T-helper 1 cell (primary cell): ENCODE data around the gene LSM7.

Experiments used
- DNase-seq, 5 donors: peaks; one replicate each; pipeline ENCODE4 v3.0.0-alpha.2; 2012 to 2020

Gene LSM7

GRCh38 chr19:2338055-2338615, 9.7 kb upstream of the LSM7 start:
- DNase-seq = no peak

- no peak for DNase-seq
Observed at GRCh38 chr19:2337329-2337707, 8.9 kb upstream of the LSM7 start.

GRCh38 chr19:2336528-2337328, 8.3 kb upstream of the LSM7 start:
- DNase-seq = no peak

GRCh38 chr19:2335848-2336247, 7.5 kb upstream of the LSM7 start:
- DNase-seq = no peak

- DNase-seq = no peak
Observed at GRCh38 chr19:2334986-2335846, 6.8 kb upstream of the LSM7 start.

GRCh38 chr19:2334426-2334825, 6.0 kb upstream of the LSM7 start:
- no peak for DNase-seq

GRCh38 chr19:2333807-2334211, 5.4 kb upstream of the LSM7 start:
- DNase-seq = no peak

GRCh38 chr19:2333027-2333806, 4.8 kb upstream of the LSM7 start:
- DNase-seq = no peak

- peak in 3 of 5 donors; percentile 13 to 46 (median 35) for DNase-seq
Observed at GRCh38 chr19:2332341-2333026, 4.1 kb upstream of the LSM7 start.

GRCh38 chr19:2331601-2332246, 3.3 kb upstream of the LSM7 start:
- DNase-seq = no peak

- DNase-seq = no peak
Observed at GRCh38 chr19:2330632-2331284, 2.4 kb upstream of the LSM7 start.

- DNase-seq = no peak
Observed at GRCh38 chr19:2330255-2330631, 1.9 kb upstream of the LSM7 start.

GRCh38 chr19:2329501-2329916, 1.1 kb upstream of the LSM7 start:
- DNase-seq = no peak

- no peak for DNase-seq
Observed at GRCh38 chr19:2329149-2329478, 728 bp upstream of the LSM7 start.

- peak in 3 of 5 donors; percentile 38 to 86 (median 39) for DNase-seq
Observed at GRCh38 chr19:2327773-2328400, 499 bp downstream of the LSM7 start.

GRCh38 chr19:2326699-2327360, 1.6 kb downstream of the LSM7 start:
- DNase-seq = no peak

- no peak for DNase-seq
Observed at GRCh38 chr19:2325281-2326046, 2.9 kb downstream of the LSM7 start.

GRCh38 chr19:2324220-2324948, 4.0 kb downstream of the LSM7 start:
- no peak for DNase-seq

- no peak for DNase-seq
Observed at GRCh38 chr19:2323707-2324106, 4.7 kb downstream of the LSM7 start.
